Pericardium fibroblast (primary cell): ENCODE data around the gene BOD1. TPM values are rescaled to one million over a fixed set of nuclear protein-coding genes. Genes with fewer than 3 reads are reported as not detected.

Source experiments
- total RNA-seq: library from RNA; depleted of rRNA; stranded (reverse); fragments of >200 nt; gene quantifications from 2 replicates; pipeline ENCODE4 v1.2.3, GENCODE V29; 2015

Gene BOD1
- total RNA-seq, result 63.5 and 71.0 TPM in 2 replicates

GRCh38 chr5:173616577-173617118 is at the start of gene BOD1:
Gene BOD1, minus strand, starts transcription at chr5:173616650. Its CDS starts 214 bp downstream, at chr5:173616436.

